CD4-positive, alpha-beta T cell (primary cell): ENCODE measurements around the gene HOXC9. TPM values are rescaled to one million over a fixed set of nuclear protein-coding genes. Genes with fewer than 3 reads are reported as not detected.

Experiments used
- ATAC-seq: fragments of 200-7000 bp; cut with Tn5 transposase; one replicate; pipeline ENCODE4 v1.10.0; 2022; ENCODE audit warnings: mild to moderate bottlenecking; ENCODE audit not compliant: poor library complexity
- CTCF ChIA-PET: fragments of 350-600 bp; sonication (Branson Sonifier 250); formaldehyde crosslinking; loops from one replicate; lab custom pipeline; 2021; ENCODE audit warnings: antibody characterized with exemption, inconsistent platforms; lab: Charles Lee
- POLR2A ChIA-PET: fragments of 350-600 bp; sonication (Branson Sonifier 250); formaldehyde crosslinking; loops from one replicate; lab custom pipeline; 2021; ENCODE audit warnings: antibody characterized with exemption, inconsistent platforms; lab: Charles Lee
- DNase-seq, 14 experiments: peaks; one replicate each; pipeline ENCODE4 v3.0.0-alpha.2; 2013 to 2020; ENCODE audit warnings: mixed read lengths in 2 of 14
- H3K27ac ChIP-seq, 2 donors: one replicate each; pipeline versions ENCODE4 v1.5.1 to v1.7.0; 2013; ENCODE audit warnings: low read length in 2 of 2, low read depth in 1 of 2, mild to moderate bottlenecking in 1 of 2
- H3K27me3 ChIP-seq, 2 experiments: 1 replicate in 1 of 2; 2 replicates in 1 of 2; pipeline versions ENCODE4 v1.6.1 to v1.7.0; 2013; ENCODE audit warnings: low read length in 2 of 2, control low read depth in 1 of 2, mild to moderate bottlenecking in 1 of 2, moderate library complexity in 1 of 2; ENCODE audit not compliant: insufficient read depth in 2 of 2, control insufficient read depth in 1 of 2
- H3K36me3 ChIP-seq: one replicate; pipeline ENCODE4 v1.6.1; 2013; ENCODE audit warnings: low read length, control low read depth; ENCODE audit not compliant: insufficient read depth
- H3K4me1 ChIP-seq: one replicate; pipeline ENCODE4 v1.6.1; 2013; ENCODE audit warnings: low read length, control low read depth; ENCODE audit not compliant: insufficient read depth
- H3K4me3 ChIP-seq: one replicate; pipeline ENCODE4 v1.5.1; 2013; ENCODE audit warnings: mild to moderate bottlenecking, low read length, moderate library complexity
- H3K9me3 ChIP-seq, 2 experiments: 1 replicate in 1 of 2; 2 replicates in 1 of 2; pipeline versions ENCODE4 v1.6.1 to v1.7.0; 2013; ENCODE audit warnings: low read length in 2 of 2, mild to moderate bottlenecking in 2 of 2, control low read depth in 1 of 2, moderate library complexity in 1 of 2; ENCODE audit not compliant: control insufficient read depth in 1 of 2, insufficient read depth in 1 of 2
- H3K27ac Mint-ChIP-seq: one replicate; pipeline ENCODE4 v1.8.0; 2020; ENCODE audit warnings: mixed read lengths
- H3K27me3 Mint-ChIP-seq: one replicate; pipeline ENCODE4 v1.8.0; 2021; ENCODE audit warnings: mixed read lengths
- H3K36me3 Mint-ChIP-seq: one replicate; pipeline ENCODE4 v1.8.0; 2021; ENCODE audit warnings: low read depth, mixed read lengths
- H3K4me1 Mint-ChIP-seq: one replicate; pipeline ENCODE4 v1.8.0; 2021; ENCODE audit warnings: low read depth, mixed read lengths
- H3K4me3 Mint-ChIP-seq: one replicate; pipeline ENCODE4 v1.8.0; 2020; ENCODE audit warnings: mild to moderate bottlenecking, mixed read lengths
- H3K9me3 Mint-ChIP-seq: one replicate; pipeline ENCODE4 v1.8.0; 2020; ENCODE audit warnings: mixed read lengths
- intact Hi-C, 2 experiments: fragments of 100-400 bp; cut with DNase I in 1 of 2; cut with micrococcal nuclease in 1 of 2; formaldehyde crosslinking; loops; one replicate each; pipeline versions ENCODE4 v1.15.1 to v1.9.0; 2023 to 2025; cut with DNase I, micrococcal nuclease
- total RNA-seq, 174 experiments: library from RNA in 2 of 174; stranded (reverse) in 2 of 174; gene quantifications; one replicate each; pipeline ENCODE4 v1.2.3 and lab custom pipeline; 2021 to 2026
- TF ChIP-seq, protein P1 (sequence below): fragments of 200-600 bp; IDR thresholded peaks from one replicate; pipeline ENCODE4 v1.8.0; 2022; ENCODE audit warnings: antibody characterized with exemption, mild to moderate bottlenecking

HOXC9 gene
- total RNA-seq, 2 experiments from 2014 or later = not detected

DNA sequence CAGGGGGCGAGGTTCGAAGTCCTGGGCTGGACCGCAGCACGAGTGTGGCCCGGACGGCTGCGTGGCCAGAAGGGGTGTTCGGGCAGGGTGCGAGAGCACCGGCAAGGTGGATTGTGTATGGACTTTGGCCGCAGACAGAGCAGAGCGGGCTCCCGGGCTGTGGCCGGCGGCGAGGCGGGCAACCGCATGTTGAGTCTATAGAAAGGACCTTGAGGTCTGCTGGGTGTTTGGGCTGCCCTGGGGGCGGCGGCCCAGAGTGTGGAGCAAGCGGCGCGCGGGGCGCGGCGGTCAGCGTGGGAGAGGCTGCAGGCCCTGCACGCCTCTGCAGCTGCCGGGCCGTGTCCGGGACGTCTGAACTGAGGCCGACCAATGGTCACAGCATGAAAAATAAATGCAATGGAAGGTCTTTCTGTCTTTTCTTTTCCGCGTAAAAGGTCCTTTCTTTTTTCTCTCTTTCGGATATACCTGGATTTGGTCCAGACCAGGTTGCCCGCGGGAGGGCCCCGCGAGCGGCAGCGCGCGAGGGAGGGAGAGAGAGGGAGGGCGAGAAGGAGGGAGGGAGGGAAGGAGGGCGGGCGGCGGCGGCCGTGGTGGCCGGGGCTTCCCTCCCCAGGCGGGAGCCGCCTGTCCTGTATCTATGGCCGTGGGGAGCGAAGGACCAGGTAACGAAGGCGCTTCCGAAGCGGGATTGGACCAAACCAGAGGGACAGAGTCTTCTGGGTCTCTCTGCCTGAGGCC is 5.5 kb upstream of the HOXC9 start:
- Mint-ChIP-seq H3K4me1 (peaks cover 64% of the 10 kb centered on the region), H3K27ac (no peak overlapping the region), H3K9me3 (no peaks in the 10 kb centered on the region), H3K4me3 (peak overlapping the region; percentile 88), H3K36me3 (no peaks in the 10 kb centered on the region), H3K27me3 (peaks cover 100% of the 10 kb centered on the region)
- Histone ChIP-seq H3K27me3 (peaks cover 98 to 99% of the 10 kb centered on the region in 2 experiments), H3K36me3 (no peaks in the 10 kb centered on the region), H3K27ac (no peak overlapping the region), H3K4me1 (peaks cover 54% of the 10 kb centered on the region), H3K9me3 (peaks cover 0 to 73% of the 10 kb centered on the region in 2 experiments), H3K4me3 (no peak overlapping the region)
- ChIA-PET POLR2A (no interaction called here), CTCF (no interaction called here)
- DNase-seq (no peak), ATAC-seq (no peak)
- TF ChIP-seq, protein P1, sequence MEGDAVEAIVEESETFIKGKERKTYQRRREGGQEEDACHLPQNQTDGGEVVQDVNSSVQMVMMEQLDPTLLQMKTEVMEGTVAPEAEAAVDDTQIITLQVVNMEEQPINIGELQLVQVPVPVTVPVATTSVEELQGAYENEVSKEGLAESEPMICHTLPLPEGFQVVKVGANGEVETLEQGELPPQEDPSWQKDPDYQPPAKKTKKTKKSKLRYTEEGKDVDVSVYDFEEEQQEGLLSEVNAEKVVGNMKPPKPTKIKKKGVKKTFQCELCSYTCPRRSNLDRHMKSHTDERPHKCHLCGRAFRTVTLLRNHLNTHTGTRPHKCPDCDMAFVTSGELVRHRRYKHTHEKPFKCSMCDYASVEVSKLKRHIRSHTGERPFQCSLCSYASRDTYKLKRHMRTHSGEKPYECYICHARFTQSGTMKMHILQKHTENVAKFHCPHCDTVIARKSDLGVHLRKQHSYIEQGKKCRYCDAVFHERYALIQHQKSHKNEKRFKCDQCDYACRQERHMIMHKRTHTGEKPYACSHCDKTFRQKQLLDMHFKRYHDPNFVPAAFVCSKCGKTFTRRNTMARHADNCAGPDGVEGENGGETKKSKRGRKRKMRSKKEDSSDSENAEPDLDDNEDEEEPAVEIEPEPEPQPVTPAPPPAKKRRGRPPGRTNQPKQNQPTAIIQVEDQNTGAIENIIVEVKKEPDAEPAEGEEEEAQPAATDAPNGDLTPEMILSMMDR = no peak
- intact Hi-C loops = loop anchor here in 1 of 2 experiments (5.0 kb wide), 1 partner anchor 32 kb away; no protein-coding TSS in a partner anchor

GRCh38 chr12:53995002-53995377 is 5.0 kb upstream of the HOXC9 start:
- peak overlapping the region; percentile 88 for H3K4me3 Mint-ChIP-seq
- intact Hi-C loops = loop anchor here in 1 of 2 experiments (5.0 kb wide), 1 partner anchor 33 kb away; no protein-coding TSS in a partner anchor
- H3K27ac Mint-ChIP-seq = no peak overlapping the region
- no peaks in the 10 kb centered on the region for H3K36me3 Mint-ChIP-seq
- Histone ChIP-seq H3K9me3 (peaks cover 0 to 79% of the 10 kb centered on the region in 2 experiments), H3K4me1 (peaks cover 56% of the 10 kb centered on the region), H3K4me3 (peak overlapping the region; percentile 58), H3K27ac (no peak overlapping the region), H3K27me3 (peaks cover 98 to 99% of the 10 kb centered on the region in 2 experiments), H3K36me3 (no peaks in the 10 kb centered on the region)
- H3K4me1 Mint-ChIP-seq = peaks cover 64% of the 10 kb centered on the region
- peaks cover 100% of the 10 kb centered on the region for H3K27me3 Mint-ChIP-seq
- peak in 3 of 14 experiments; percentile 42 to 60 (median 44) for DNase-seq
- CTCF ChIA-PET = interaction anchor here (0.9 to 1.0 kb wide), 2 partner anchors 11 to 206 kb away, joined by 3 to 4 read pairs; no protein-coding TSS in a partner anchor
- POLR2A ChIA-PET = interaction anchor here (1.3 kb wide), 1 partner anchor 9 kb away, joined by 3 read pairs; no protein-coding TSS in a partner anchor
- TF ChIP-seq, protein P1 = no peak
- no peaks in the 10 kb centered on the region for H3K9me3 Mint-ChIP-seq
- no peak for ATAC-seq

DNA sequence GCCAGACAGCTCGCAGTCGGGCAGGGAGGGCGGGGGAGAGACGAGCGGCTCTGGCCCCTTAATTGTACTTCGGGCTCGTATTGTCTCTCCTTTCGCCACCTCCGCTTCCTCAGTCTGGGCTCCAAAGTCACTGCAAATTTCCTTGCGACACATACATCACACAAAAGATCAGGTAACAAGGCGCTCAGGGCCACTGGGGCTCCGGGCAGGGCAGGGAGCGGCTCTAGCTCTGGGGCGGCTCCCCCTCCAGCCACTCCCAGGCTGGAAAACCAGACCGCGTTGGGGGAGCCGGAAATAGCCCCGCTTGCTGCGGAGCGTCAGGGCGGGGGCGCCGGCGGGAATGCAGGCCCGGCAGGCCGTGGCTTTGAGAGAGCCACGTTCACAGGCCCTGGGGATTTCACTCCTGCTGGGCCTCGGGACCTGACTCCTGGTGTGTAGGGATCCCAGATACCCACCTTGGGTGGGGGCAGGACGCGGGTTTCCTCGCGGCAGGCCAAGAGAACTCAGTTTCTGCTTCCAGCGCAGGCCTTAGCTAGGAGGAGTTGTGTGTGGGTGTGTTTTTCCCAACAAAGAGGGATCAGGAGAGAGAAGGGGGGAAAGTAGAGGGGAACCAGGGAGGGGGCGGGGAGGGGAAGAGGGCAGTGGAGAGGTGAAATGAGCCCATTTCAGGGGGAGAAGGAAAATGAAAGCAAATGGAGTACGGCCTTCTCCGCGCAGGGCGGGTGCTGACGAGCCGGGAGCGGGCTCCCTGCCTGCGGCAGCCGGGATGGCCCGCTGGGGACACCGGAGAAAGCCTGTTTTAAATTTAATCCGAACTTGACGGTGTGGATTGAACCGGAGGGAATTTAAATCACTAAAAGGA is 4.4 kb upstream of the HOXC9 start:
- TF ChIP-seq, protein P1 = no peak
- POLR2A ChIA-PET = interaction anchor here (1.3 kb wide), 1 partner anchor 9 kb away, joined by 3 read pairs; no protein-coding TSS in a partner anchor
- CTCF ChIA-PET = interaction anchor here (0.9 to 1.0 kb wide), 3 partner anchors 10 to 219 kb away, joined by 3 to 4 read pairs (median 3); no protein-coding TSS in a partner anchor
- Histone ChIP-seq H3K9me3 (peaks cover 0 to 81% of the 10 kb centered on the region in 2 experiments), H3K4me3 (peak overlapping the region; percentile 58), H3K27ac (no peak overlapping the region), H3K4me1 (peaks cover 60% of the 10 kb centered on the region), H3K27me3 (peaks cover 97 to 99% of the 10 kb centered on the region in 2 experiments), H3K36me3 (no peaks in the 10 kb centered on the region)
- Mint-ChIP-seq H3K4me3 (peak overlapping the region; percentile 88), H3K27ac (no peak overlapping the region), H3K4me1 (peaks cover 61% of the 10 kb centered on the region), H3K36me3 (no peaks in the 10 kb centered on the region), H3K27me3 (peaks cover 100% of the 10 kb centered on the region), H3K9me3 (no peaks in the 10 kb centered on the region)
- intact Hi-C loops = loop anchor here in 1 of 2 experiments (5.0 kb wide), 1 partner anchor 33 kb away; no protein-coding TSS in a partner anchor
- ATAC-seq (peak; percentile 50), DNase-seq (peak in 3 of 14 experiments; percentile 36 to 54 (median 48))
